Measurements from ENCODE around the gene DMGDH. TPM values are rescaled to one million over a fixed set of nuclear protein-coding genes. Genes with fewer than 3 reads are reported as not detected.

Gene DMGDH
- total RNA-seq, 1 experiment from 2014 or later = not detected

GRCh38 chr5:78972654-78973428 is 96.6 kb downstream of the DMGDH start:
- no peaks in the 10 kb centered on the region for H3K9me3 ChIP-seq (ENCODE audit: control insufficient read depth, low read depth, low read length)
- no peaks in the 10 kb centered on the region for H3K27me3 Mint-ChIP-seq (ENCODE audit: low read depth)
- peaks cover 3% of the 10 kb centered on the region; the same call in 1 of the 2 replicates for H3K4me1 ChIP-seq (ENCODE audit: insufficient read depth, low read length)
- H2BK120ac ChIP-seq (ENCODE audit: low read depth, low read length, poor library complexity, severe bottlenecking) = no peak overlapping the region
- no peak overlapping the region for H4K5ac ChIP-seq (ENCODE audit: insufficient read length, low read depth, low read length)
- H3K9me3 Mint-ChIP-seq = no peaks in the 10 kb centered on the region
- no peak overlapping the region for H2BK15ac ChIP-seq (ENCODE audit: low read depth, low read length)
- no peak overlapping the region for H2AK5ac ChIP-seq (ENCODE audit: insufficient read length, low read length)
- no peak overlapping the region for H4K91ac ChIP-seq (ENCODE audit: insufficient read length, low read depth, low read length)
- no peak overlapping the region for H3T11ph ChIP-seq (ENCODE audit: low read length)
- H3K27me3 ChIP-seq (ENCODE audit: insufficient read depth, low read length) = no peaks in the 10 kb centered on the region
- TF ChIP-seq CTCF (conservative IDR thresholded peaks at IDR 0.05) = no peak
- H3K79me1 ChIP-seq (ENCODE audit: insufficient read depth, low read depth, low read length, poor library complexity, severe bottlenecking) = no peaks in the 10 kb centered on the region
- H3K4me3 Mint-ChIP-seq = no peak overlapping the region
- H3K23me2 ChIP-seq (ENCODE audit: insufficient read length, low read depth, low read length, poor library complexity, severe bottlenecking) = no peaks in the 10 kb centered on the region
- H3K56ac ChIP-seq (ENCODE audit: insufficient read length, low read depth, low read length) = no peak overlapping the region
- H3K4ac ChIP-seq (ENCODE audit: low read depth, low read length) = no peak overlapping the region
- H4K20me1 ChIP-seq (ENCODE audit: control insufficient read depth, insufficient read depth, insufficient read length) = no peaks in the 10 kb centered on the region
- DNase-seq = no peak
- no peak overlapping the region for H2BK5ac ChIP-seq (ENCODE audit: insufficient read length, low read length)
- no peak overlapping the region for H3K27ac ChIP-seq (ENCODE audit: insufficient read length, low read depth, low read length)
- H3K4me2 ChIP-seq (ENCODE audit: insufficient read depth, insufficient read length, low read length) = no peak overlapping the region
- peaks cover 0 to 3% (median 0%) of the 10 kb centered on the region in 3 experiments; a peak in 1 of 7 replicates for H3K36me3 Mint-ChIP-seq (ENCODE audit: insufficient read depth in 1 of 3, low read depth in 3 of 3)
- H2AFZ ChIP-seq (ENCODE audit: low read length) = no peak overlapping the region
- H3K4me1 Mint-ChIP-seq = peaks cover 24 to 25% of the 10 kb centered on the region in 2 experiments
- no peak overlapping the region for H4K8ac ChIP-seq (replicated peaks; ENCODE audit: insufficient read length, low read depth, low read length)
- no peak overlapping the region for H3K9ac ChIP-seq (ENCODE audit: extremely low read depth, insufficient read length, low read length)
- no peak overlapping the region for H3K14ac ChIP-seq (ENCODE audit: insufficient read depth, low read length)
- H3K18ac ChIP-seq (ENCODE audit: insufficient read length, low read depth, low read length) = no peak overlapping the region
- H3K23ac ChIP-seq (ENCODE audit: insufficient read length, low read depth, low read length) = no peak overlapping the region
- no peak overlapping the region; a peak in 1 of 7 replicates for H3K27ac Mint-ChIP-seq
- no peak overlapping the region for H2BK12ac ChIP-seq (ENCODE audit: insufficient read length, low read depth, low read length)
- no CpG with 5 or more reads among the region's 7 CpGs for WGBS (ENCODE audit: extremely low coverage, insufficient read length, low lambda C conversion rate)
- H3K79me2 ChIP-seq (ENCODE audit: insufficient read depth, low read length) = no peaks in the 10 kb centered on the region; the same call in 1 of the 2 replicates
- no peak overlapping the region for H2BK20ac ChIP-seq (ENCODE audit: low read depth, low read length, poor library complexity, severe bottlenecking)

Data from H9 (cell line).